ENCODE results near the gene MFRP. TPM values are rescaled to one million over a fixed set of nuclear protein-coding genes. Genes with fewer than 3 reads are reported as not detected.

Gene MFRP
- total RNA-seq, 1 donor from 2014 or later = not detected

DNA sequence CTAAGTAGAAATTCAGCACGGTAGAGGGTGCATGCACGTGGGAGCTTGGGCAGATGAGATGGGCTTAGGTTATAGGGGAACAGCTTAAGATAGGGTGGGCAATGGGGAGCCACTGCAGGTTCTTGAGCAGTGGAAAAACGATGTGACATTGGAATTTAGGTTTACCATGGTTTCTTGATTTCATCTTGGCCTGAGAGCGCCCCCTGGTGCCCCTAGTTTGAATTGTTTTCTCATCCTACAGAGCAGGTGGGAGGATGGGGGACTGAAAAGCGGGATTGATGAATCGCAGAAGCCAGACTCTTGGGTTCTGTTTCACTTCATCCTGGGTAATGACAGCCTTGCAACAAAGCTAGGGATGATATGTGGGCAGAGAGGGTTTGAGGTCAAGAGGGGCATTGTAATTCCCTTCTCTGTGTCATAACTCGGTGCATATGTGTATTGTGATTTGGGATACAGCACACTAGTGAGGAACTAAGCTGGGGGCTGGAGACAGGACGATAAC lies 22.9 kb downstream of the MFRP start:
- intact Hi-C loops (cut with micrococcal nuclease) = no loop called here
- ATAC-seq (peak; percentile 7), DNase-seq (peak; percentile 73)

DNA sequence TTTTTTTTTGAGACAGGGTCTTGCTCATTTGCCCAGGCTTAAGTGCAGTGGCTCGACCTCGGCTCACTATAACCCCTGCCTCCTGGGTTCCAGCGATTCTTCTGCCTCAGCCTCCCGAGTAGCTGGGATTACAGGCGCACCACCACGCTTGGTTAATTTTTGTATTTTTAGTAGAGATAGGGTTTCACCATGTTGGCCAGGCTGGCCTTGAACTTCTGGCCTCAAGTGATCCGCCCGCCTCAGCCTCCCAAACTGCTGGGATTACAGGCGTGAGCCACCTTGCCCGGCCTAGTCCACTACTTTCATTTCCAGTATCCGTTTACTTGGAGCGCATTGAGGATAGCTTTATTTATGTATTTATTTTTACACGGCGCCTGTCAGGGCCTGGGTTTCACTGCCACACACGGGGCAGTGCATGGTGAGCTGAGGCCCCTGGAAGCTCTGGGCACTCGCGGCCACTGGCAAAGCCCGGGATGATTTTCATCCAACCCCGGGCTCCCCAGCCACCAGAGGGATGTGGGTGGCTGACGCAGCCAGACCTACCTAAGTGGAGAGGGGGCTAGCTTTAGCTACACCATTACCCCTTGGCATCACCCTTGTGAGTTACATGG lies 23.5 kb downstream of the MFRP start:
- ATAC-seq = no peak
- DNase-seq = no peak

DNA sequence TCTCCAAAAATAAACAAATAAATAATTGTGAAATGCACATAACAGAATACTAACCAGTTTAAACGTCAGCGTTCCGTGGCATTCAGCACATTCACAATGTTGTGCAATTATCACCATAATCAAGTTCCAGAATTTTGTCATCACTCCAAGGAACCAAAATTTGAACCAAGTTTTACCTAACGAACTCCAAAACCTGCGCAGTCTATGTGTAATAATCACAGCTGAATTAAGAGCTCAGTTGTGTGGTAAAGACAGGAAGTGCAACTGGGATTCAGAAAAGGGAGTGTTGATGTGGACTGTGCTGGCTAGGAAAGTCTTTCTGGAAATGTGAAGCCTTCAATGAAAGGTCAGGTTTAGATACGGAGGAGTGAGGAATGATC lies 24.2 kb downstream of the MFRP start:
- ATAC-seq = no peak
- intact Hi-C loops (cut with micrococcal nuclease) = no loop called here

More for the DNA sequence above, 23.5 kb downstream of the MFRP start:
- intact Hi-C loops (cut with micrococcal nuclease) = no loop called here

DNA sequence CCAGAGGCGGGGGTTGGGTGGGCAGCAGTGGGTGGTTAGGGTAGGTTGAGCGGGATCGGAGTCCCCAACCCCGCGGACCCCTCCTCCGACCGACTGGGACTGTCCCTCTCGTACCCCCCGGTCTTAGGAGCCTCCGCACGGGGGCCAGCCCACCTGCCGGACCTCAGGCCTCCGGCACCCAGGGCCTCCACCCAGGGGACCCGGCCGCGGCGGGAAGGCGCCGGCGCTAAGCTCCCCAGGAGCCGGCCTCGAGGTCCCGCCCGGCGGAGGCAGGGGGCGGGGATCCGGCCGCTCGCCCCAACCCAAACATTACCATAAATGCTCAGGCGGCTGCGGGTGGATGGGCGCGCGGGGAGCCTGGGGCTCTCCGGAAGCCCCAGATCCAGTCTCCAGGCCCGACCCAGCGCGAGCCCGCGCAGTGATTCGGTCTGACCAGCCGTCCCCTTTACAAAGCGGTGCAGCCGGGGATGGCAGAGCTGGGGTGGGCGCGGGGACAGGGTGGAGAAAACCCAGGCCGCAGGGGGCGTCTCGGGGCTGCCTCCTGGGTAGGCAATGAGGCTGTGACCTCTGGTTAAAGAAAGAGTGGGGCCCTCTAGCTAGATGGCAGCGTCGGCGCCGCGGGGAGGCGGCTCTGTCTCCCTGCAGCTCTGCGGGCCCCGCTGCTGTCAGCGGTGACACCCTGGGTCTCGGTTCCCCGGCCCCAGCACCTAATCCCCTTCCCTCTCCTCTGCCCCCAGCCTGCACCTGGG lies 25.6 kb downstream of the MFRP start:
- DNase-seq = peak; percentile 75
- intact Hi-C loops (cut with micrococcal nuclease) = no loop called here
- ATAC-seq = peak; percentile 44

More for the DNA sequence above, 24.2 kb downstream of the MFRP start:
- no peak for DNase-seq

DNA sequence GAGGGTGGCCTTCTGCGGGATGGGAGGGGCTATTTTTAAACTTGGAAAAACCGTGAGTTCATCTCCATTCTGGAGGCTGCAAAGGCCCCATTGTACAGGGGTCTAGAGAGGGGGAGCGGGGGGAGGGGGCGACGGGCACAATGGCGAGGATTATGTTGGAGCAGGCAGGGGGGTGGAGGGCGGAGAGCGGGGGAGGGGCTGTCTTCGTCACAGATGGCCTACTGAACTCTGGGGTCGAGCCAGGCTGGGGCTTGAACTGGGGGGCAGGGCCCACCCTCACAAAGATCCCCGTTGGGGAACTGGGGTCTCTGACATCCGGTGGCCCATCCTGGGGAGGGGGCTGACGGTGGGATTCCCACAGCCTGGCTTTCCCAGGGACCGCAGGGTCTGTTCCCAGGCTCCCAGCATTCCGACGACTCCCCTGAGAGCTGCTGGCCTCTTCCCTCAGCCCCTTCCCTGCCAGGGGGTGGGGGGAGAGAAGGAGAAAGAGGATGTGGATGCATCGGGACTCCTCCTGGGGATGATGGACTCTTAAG lies 26.2 kb downstream of the MFRP start:
- DNase-seq (peak; percentile 50), ATAC-seq (peak; percentile 1)
- intact Hi-C loops (cut with micrococcal nuclease) = no loop called here

DNA sequence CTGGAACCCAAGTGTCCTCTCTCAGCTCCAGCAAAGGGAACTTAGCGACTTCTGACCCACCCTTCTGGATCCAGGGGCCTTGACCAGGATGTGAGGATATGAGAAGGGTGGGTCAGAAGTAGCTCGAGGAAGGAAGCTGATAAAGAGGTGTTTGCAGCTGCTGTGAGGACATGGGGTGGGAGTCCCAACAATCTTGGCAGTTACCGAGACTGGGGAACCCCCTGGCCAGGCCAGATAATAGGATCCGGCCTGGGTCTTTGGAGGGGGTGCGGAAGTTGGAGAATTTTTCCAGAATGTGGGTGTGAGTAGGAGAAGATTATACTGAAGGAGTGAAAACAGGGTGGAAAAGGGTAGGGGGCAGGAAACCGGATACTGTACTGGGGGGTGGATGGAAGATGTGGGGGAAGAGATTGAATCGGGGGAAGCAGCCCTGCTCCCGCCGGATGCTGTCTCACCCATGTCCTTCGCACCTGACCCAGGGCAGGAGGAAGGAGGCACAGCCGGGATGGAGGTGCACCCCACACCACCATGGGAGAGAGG lies 26.7 kb downstream of the MFRP start:
- intact Hi-C loops (cut with micrococcal nuclease) = no loop called here
- DNase-seq (no peak), ATAC-seq (no peak)

DNA sequence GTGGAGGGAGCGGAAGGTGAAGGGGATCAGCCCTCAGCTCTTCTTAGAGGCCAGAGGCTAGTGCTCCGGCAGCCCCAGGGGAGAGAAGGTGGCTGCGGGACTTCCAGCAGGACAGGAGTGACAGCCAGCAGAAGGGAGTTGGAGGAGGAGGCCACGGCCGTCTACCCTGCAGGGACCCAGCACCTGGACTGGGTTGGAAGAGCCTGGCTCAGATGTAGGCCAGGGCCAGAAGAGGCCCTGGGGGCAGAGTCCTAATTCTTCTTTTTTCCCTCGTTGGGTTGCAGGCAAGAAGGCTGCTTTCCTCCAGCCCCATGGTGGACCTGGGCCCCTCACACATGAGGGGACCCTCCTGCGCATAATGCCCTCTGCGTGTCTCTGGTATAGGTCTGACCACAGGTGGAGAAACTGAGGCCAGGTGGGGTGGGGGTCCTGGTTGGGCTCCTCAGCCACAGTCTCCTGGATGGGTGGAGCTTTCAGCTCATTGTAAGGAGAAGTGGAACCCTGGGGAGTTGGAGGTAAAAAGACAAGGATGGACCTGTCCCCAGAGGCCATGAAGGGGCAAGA lies 27.3 kb downstream of the MFRP start:
- ATAC-seq (no peak), DNase-seq (no peak)
- intact Hi-C loops (cut with micrococcal nuclease) = no loop called here

DNA sequence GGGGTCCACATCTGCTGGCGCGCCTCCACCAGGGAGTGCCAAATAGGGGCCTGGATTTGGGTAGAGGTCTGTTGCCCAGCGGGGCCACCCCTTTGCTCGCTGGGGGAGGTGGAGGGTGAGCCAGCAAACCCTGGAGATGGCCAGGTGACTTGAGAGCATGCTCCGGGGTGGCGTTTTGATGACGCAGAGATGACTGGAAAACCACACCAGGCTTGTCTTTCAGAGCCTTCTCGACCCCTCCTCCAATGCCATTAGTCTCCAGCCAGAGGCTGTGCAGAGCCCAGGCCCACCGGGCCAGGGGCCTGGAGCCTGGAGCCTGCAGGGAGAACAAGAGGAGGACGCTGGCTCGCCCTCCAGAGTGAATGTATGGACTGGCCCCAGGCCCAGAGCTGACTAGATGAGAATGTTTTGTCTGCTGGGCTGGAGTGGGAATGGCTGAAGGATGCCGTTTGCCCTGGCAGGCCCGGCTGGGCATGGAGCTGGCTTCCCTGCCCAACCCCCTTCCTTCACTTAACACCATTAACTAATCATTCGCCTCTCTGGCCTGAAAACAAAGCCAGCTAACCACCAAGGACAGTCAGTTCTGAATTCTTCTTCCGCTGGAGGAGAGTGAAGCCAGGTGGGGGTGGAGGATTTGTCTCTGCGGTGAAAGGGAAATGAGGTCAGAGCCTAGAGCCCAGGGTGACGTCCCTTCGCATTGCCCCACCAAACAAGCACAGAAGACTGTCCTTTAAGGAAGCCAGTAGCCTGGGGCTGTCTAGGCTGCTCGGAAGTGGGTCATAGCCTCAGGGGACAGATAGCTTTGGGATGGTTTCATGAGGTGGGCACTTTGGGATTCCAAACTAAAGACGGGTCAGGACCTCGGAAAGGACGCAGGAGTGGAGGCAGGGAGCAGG lies 28.0 kb downstream of the MFRP start:
- intact Hi-C loops (cut with micrococcal nuclease) = no loop called here
- no peak for DNase-seq
- ATAC-seq = no peak

DNA sequence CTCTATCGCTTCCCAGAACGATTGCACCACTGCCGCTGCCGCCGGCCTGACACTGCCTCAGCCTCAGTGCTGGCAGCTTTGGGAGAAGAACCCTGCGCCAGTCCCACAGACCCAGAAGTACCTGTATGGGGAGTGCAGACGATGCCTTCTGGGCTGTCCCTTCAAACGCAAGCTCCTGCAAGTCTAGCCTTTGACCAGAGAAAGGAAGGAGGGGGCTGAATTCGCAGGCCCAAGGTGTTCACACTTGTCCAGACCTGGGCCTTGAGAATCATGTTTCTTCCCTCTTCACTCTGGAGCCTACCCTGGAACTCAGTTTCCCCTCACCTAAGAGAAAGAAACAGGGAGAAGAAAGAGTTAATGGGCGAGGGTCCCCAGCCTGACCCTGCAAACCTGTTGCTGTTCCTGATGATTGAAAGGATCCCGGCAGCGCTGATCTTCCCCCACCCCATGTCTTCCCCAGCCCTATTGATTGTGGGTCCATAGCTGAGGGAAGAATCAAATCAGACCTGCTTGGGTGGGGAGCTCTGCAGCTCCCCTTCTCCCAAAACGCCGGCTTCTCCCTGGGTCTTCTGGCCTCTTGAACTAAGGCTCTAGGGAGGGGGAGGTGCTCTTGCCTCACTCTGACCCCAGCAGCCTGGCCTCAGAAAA lies 28.8 kb downstream of the MFRP start:
- intact Hi-C loops (cut with micrococcal nuclease) = no loop called here
- DNase-seq (no peak), ATAC-seq (no peak)

DNA sequence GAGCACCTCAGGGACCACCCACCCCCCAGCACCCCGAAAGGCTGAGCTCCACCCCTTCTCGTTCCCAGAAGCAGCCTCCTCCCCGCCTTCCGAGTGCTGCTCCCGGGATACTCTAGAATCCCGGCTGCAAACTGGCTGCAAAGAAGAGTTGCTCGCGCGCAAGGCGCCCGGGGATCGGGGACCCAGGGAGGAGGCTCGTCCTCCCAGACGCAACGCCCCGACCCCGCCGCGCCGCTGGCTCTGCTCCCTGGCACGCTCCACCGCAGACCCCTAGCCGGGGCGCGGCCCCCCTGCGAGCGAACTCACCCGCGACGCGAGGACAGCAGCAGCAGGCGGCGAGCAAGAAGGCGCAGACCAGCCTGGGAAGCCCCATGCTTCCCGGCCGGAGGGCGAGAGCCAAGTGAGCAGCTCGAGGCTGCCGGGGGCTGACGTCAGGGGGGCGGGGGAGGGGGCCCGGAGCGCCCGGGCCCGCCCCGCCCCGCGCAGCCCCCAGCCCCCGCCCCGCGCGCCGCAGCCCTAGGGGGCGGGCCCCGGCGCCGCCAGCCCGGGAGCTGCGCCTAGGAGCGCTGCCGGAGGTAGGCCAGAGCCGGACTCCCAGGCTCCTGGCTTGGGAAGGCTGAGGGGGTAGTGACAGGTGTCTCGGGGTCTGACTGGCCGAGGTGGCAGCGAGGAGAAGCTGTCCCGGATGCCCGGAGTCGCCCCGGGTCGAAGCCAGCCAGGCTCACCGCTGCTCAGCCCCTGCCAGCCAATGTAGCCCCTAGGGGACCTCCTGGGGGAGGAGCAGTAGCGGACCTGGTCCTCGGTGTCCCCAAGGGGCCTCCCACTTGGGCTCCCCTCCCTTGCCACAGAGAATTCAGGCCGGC lies 29.5 kb downstream of the MFRP start, which contains the start of gene MCAM:
Gene MCAM (minus strand): TSS at position 402 of the 863 bp plus-strand sequence. CDS start 29 bp downstream, at position 373.
- ATAC-seq (peak; percentile 43), DNase-seq (peak; percentile 56)
- intact Hi-C loops (cut with micrococcal nuclease) = no loop called here

DNA sequence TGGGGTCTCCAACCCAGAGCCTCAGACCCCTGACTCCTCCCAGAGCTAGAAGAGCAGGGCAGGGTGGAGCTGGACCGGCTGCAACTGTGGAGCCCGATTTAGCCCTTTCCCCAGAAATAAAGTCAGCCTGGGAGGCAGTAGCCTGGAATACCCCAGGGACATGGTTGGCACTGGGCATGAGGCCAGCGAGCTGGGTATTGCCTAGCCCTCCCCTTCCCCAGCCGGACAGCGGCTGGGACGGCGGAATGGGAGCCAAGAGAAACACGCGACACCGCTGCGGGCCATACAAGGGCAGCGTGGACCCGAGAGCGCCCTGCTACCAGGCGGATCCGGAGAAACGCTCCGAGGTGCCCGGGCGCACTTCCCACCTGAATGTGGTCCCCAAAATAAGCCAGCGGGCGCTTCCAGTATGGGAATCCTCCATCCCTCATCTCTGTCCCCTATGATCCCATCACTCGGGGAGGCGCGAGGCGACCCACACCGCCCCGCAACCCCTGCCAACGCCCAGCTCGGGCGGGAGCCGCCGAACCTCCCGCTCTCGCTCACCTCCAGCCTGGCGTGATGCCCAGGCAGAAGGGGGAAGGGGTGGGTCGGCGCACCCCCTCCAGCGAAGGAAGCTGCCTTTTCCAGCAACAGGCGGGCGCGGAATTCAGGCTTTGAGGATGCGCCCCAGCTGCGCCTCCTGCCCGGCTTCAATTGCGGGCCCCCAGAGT lies 30.3 kb downstream of the MFRP start:
- DNase-seq (peak; percentile 82), ATAC-seq (peak; percentile 61)
- intact Hi-C loops (cut with micrococcal nuclease) = no loop called here

DNA sequence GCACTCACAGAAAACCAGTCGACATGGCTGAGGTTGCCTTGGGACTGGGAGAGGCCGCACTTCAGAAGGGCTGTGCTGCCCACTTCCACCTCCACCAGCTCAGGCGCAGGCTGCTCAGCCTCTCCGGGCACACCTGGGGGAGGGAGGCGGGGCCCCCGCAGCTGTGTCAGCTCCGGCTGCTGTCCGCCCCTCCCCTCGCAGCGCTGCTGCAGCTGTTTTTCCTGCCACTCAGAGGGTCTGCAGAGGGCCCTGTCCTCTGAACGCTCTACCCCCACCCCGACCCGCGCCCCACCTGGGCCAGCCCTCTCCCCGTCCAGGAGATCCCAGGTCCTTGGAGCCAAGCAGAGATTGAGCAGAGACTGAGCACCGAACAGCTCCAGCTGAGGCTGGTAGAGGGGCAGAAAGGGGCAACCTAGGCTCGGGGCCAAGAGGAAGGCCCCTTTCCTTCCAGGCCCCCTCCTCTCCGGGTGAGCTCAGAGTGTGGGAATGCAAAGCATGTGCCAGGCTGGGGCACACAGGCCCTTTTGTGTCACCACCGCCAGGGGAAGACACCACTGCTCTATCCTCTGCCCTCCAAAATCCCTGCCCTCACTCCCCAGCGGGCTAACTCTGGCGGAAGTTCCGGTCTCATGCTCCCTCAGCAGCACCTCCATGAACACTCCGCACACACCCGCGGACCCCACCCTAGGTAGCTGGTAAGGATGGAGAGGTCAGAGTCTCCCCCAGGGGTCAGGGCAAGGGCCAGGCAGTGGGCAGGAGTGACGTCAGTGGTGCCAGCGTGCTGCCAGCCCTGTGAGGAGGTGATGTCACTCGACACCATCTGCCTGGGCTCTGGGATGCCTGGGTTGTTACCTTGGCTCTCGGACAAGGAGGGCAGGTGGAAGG lies 31.1 kb downstream of the MFRP start:
- intact Hi-C loops (cut with micrococcal nuclease) = no loop called here
- ATAC-seq = peak; percentile 60
- peak; percentile 58 for DNase-seq

DNA sequence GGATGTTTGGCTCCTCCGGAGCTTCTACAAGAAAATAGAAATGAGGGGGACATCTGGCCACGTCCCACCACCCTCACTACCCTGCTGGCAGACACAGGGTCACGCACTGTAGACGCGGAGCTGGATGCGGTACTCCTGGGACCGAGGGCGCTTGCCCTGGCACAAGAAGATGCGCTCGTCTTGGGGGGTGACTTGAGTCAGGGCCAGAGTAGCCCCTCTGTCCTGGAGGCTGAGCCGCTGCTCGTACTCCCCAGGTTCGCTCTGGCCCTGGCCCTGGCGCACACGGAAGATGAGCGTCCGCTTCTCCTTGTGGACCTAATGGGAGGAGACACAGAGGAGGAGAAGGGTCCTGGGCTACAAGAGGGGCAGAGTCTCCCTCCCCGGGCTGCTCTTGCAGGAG lies 31.8 kb downstream of the MFRP start:
- intact Hi-C loops (cut with micrococcal nuclease) = no loop called here
- no peak for DNase-seq

DNA sequence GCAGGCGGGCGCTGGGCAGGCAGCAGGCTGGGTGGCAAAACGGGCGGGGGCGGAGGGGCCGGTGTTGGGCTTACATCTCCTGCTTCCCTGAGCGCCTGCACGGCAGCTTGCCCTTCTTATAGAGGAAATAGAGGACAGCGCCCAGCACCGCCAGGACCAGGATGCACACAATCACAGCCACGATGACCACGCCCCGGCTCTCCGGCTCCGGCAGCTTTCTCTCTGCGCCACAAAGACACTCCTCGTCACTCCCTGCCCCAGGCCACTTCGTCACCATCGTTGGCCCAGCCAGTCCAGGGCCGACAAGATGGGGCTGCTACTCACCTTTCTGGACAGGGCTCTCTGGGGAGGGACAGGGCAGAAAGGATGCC lies 35.8 kb downstream of the MFRP start:
- intact Hi-C loops (cut with micrococcal nuclease) = no loop called here
- ATAC-seq (no peak), DNase-seq (no peak)

More for the DNA sequence above, 31.8 kb downstream of the MFRP start:
- ATAC-seq = no peak

DNA sequence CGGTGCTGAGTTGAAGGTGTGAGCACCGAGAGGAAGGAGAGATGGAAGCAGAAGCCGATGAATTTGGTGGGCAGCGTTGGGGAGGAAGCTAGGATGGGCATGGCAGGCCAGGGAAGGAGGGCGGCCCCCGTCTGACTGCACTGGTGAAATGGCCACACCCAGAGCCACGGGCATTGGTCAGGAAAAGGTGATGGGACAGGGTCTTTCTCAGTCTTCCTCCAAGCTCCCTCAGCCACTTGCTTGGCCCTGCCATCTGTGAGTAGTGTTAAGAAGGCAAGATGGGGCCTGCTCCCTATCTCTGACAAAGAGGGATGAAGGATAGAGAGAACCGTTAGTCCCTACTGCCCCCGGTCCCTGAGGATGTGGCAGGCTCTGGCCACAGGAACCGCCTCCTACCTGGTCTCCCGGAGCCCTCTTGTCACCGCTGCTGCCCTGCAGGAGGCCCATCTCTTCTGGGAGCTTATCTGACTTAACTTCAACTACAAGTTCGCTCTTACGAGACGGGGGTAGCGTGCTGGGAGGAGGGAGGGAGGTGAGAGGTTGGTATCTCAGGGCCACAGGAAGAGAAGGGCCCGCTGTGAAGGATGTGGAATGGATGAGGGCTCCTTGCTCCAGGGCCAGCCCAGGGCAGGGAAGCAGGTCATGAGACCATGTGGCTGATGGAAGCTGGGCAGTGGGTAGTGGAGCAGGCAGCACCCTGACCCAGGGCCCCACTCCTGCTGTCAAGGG lies 36.4 kb downstream of the MFRP start:
- no peak for ATAC-seq
- no peak for DNase-seq
- intact Hi-C loops (cut with micrococcal nuclease) = no loop called here

Data from left ventricle myocardium superior (tissue), 1 donor.